ENCODE measurements around the gene CFH.
A peak's percentile ranks its signal among the peaks of the same experiment; 100 is the strongest.
"Not testable (repeated sequence)": the region's sequence is repeated elsewhere in the genome, so short reads cannot be mapped to it uniquely, and the experiment has no call there.

CFH gene

GRCh38 chr1:196651637-196652215 lies at the start of gene CFH:
Gene CFH, plus strand, starts transcription at chr1:196652043. Its CDS starts 75 bp downstream, at chr1:196652118.
- DNase-seq = peak in 1 of 2 donors; percentile 31

GRCh38 chr1:196603651-196604050 lies 48.2 kb upstream of the CFH start:
- DNase-seq = no peak

- no peak for DNase-seq
Observed at GRCh38 chr1:196607981-196608380, 43.9 kb upstream of the CFH start.

DNA sequence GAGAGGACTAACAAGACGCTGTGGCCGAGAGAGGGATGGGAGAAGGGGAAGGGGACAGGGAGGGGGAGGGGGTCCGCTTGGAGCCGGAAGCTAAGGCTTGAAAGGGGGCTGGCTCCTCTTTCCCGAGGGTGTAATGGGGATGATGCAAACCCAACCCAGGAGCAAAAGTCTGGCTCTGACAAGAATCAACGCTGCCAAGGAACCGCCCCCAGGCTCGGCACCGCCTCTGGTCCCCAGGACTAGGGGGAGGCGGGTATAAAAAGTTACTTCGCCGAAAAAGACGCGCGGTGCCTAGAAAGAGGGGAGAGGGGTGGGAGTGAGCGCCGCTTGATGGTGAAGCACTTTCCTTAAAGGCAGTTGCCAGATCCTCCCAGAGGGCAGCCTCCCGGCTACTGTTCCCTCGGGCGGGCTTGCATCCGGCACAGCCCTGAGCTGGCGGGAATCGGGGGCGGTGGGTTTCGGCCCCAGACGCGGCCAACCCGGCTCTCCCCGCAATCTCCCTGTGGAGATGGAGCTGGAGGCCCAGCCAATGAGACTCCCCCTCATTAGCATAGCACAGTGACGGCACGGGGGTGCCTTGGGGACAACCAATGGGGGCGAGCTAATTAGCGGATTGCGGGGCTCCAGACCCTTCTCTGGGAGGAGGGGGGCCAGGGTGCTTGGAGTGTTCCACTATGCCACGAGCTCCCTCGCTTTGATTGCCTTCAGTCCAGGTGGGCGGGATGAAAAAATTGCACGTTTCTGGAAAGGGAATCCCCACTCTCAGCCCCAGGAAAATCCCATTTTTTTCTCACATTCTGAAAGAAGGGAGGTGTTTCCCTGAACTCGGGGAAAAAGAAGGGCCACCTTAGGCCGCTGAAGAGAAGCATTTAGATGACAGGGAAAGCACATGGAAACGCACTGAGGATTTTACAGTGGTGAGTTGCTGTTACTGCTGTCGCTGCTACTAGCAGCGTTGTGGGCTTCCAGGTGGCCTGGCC lies 43.2 kb upstream of the CFH start, which contains the start of gene KCNT2:
Gene KCNT2, minus strand, starts transcription at position 51 of the 980 bp plus-strand sequence. CDS start 131 bp downstream, outside the sequence.
- peak in 1 of 2 donors; percentile 5 for DNase-seq

- no peak for DNase-seq
Observed at GRCh38 chr1:196609370-196609737, 42.5 kb upstream of the CFH start.

DNA sequence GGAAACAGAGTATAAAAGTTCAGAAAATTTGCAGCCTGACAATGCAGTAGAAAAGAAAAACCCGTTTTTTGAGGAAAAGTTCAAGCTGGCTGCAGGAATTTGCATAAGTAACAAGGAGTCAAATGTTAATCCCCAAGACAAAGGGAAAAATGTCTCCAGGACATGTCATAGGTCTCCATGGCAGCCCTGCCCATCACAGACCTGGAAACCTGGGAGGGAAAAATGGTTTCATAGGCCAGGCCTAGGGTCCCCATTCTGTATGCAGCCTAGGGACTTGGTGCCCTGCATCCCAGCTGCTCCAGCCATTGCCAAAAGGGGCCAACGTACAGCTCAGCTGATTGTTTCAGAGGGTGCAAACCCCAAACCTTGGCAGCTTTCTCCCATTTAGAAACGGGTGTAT lies 40.0 kb upstream of the CFH start:
- no peak for DNase-seq

DNA sequence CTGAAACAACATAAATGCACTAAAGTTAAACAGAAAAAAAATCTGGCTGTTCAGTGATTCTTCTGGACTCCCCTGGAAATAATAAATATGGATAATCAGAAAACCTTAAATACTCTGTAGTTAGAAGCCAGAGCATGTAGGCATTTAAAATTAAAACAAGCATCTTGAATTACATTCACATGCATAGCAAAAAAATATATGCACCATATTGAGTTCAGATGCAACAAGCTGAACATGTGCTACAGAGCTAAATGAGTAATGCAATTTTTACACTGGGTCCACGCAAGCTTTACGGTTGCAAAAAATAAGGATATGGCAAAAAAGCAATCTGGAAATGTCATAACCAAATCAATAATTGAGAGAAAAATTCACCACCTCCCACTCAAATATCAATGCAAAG lies 32.1 kb upstream of the CFH start:
- DNase-seq = no peak

DNA sequence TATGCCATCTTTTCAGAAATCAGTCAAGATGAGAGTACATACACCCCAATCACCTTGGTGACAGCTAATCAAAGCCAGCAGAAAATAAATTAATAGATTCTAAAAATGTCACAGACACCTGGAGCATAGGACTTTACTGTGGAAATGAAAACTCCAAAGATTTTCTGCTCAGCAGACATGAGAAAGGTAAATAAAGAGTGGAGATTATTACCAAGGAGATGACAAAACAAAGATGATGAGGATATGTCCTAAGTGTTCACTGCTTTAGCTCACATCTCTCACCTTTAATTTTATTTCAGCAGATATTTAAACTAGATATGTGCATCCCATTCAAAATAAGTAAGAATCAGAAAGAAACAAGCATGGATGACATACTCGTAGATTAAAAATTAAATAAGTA lies 28.8 kb upstream of the CFH start:
- no peak for DNase-seq

DNA sequence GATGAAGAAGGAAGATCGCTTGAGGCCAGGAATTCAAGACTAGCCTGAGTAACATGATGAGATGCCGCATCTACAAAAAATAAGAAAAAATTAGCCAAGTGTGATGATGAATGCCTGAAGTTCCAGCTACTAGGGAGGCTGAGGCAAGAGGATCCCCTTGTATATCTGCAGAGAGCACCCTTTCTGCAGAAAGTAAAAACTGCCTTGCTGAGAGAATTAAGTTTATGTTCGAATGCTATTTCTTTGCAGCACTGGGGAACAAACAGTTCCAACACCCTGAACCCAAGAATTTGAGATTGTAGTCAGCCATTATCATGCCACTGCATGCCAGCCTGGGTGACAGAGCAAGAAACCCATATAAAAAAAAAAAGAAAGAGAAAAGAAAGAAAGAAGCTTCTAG lies 23.0 kb upstream of the CFH start:
- no peak for DNase-seq

DNA sequence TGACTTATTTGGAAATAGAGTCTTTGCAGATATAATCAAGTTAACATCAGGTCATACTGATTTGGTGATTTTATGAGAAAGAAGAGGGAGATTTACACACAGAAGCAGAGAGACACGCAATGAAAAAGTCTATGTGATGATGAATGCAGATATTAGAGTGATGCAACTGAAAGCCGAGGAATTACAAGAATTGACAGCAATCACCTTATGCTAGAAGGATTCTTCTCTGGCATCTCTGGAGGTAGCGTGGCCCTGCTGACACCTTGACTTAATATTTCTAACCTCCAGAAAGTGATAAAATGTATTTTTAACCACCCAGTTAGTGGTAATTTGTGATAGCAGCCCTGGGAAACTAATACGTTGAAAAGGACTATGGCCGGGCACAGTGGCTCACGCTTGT lies 14.2 kb upstream of the CFH start:
- no peak for DNase-seq

DNA sequence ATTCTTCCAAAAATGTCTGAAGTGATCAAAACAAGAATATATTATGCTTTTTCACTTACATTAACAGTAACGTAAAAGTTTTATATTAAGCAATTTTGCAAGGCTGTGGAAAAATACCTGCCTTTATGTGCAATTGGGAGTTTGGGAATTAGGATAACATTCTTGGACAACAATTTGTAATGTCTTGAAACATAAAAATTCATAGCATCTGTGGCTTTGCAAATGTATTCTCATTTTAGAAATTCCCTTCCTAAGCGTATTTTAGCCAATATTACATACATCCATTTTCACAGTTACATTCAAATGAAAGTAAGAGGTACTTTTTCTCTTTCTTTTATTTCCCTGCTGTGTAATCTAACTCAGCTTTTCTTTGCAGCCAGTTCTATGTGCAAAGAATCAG lies 13.4 kb upstream of the CFH start:
- DNase-seq = no peak

DNA sequence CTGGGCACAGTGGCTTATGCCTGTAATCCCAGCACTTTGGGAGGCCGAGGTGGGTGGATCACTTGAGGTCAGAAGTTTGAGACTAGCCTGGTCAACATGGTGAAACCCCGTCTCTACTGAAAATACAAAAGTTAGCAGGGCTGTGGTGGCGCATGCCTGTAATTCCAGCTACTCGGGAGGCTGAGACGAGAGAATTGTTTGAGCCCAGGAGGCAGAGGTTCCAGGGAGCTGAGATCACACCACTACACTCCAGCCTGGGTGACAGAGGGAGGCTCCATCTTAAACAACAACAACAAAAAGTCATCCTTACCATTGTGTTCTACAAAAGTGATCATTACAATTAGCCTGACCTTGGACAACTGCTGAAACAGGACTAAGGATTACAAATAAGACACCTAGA lies 12.6 kb upstream of the CFH start:
- DNase-seq = not testable (repeated sequence)

DNA sequence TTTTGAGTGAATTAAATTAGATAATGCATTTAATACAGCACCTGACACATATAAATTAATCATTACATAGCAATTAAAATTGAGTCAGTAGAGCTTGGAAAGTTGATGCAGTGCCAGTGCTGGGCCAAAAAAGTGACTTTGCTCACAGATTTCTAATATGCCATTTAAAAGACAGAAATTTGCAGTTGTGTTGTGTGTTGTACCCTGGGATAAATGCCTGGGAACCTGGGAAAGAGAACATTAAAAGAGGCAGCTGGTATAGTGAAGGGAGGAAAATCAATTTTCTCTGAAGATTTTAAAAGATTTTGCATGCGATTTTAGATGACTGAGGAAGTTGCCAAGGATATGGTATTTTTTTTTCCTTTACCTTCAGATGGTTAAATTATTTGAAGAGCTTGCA lies 10.9 kb upstream of the CFH start:
- DNase-seq = no peak

DNA sequence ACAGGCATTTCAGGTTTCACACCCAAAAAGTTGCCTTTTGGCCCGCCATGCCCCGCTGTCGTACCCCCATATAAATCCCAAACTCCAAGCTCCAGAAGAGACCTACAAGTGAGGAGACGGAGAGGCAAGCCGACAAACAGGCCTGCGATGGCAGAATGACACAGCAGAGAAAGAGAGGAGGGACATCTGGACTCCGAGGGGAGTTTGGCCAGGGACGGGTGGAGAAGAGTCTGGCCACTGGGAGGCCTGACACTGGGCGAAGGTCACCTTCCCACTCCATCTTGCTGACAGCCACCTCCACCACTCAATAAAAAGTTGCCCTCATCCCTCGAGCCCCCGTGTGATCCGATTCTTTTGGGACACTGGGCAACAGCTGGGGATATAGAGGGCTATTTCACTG lies 1.9 kb upstream of the CFH start:
- DNase-seq = no peak

DNA sequence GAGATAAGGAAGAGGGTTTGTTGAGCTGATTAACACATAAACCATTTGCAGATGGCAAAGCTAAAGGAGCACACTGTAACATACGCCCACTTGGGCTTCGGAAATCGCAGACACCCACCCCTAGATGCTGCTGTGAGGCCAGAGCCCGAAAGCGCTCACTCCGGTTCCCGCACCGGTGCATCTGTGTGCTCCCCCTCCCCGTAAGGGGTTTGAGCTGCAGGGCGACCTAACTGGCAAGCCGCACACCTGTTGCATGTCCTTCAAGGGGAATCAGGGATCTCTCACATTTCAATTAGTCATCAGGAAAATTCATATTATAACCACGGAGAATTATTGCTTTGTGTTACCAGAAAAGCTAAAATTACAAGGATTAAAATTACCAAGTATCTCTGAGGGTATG lies 1.4 kb upstream of the CFH start:
- no peak for DNase-seq

DNA sequence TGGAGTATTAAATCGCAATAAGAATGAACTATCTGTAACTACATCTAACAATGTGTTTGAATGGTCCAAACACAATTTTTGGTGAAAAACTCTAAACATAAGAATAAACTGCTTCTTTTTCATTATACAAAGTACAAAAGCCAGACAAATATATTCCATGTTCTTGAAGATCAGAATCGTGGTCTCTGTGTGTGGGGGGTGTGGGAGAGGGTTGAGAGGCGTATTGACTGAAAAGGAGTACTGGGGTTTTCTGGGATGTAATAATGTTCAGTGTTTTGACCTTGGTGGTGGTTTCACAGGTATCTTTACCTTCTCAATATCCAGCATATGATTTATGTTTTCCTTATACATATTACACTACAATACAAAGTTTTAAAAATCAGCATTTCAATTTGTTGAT lies 764 bp upstream of the CFH start:
- no peak for DNase-seq

DNA sequence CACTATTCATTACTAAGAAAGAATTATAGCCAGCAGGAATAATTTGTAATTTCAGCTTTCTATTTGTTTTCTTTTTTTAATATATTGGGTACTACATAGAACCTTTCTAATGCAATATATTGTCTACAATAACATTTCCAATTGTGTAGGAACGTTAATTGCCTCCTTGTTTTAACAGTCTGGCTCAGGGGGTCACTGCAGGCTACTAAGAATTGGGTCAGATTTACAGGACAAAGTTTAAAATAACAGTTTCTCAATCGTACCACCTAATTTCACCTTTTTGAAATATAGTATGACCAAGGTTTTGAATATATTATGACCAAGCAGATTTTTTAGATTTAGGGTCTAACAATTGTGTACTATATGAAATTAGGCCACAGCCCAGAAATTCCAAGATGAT lies 2.4 kb downstream of the CFH start:
- no peak for DNase-seq

GRCh38 chr1:196655071-196655470 lies 3.2 kb downstream of the CFH start:
- no peak for DNase-seq

- DNase-seq = no peak
Observed at GRCh38 chr1:196655494-196655893, 3.7 kb downstream of the CFH start.

DNA sequence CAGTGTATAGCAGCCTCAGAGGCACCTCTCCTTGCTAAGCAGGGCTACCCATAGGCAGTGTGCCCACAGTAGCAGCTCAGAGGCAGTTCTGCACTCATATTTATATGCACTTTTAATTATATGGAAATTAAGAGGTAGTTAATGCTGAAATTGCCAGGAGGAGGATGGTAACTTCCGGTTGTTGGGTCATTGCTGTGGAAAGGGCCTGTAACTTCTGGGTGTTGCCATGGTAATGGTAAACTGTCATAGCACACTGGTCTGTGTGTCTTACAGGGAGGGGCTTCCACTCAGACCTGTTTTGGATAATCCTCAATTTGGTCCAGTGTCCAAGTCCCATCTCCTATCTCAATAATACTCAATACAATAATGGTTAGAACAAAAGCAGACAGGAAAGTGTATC lies 7.6 kb downstream of the CFH start:
- DNase-seq = peak in 1 of 2 donors; percentile 7

GRCh38 chr1:196660272-196660671 lies 8.4 kb downstream of the CFH start:
- DNase-seq = no peak

DNA sequence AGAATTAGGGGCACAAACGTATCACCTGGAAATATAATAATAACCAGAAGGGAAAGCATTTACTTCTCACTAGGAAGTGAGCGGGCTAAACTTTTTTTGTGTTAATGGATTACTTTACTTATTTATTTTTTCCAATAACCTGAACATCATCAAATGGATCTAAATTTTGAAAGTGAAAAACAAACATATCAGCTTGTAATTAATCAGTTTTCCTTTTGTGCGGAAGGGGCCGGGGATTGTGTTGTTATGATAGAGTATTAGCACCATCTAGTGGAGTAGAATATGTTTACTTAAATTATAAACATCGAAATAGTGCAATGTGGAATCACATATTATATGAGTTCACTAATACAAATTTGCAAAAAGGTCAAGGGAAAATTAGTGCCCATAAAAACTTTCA lies 9.0 kb downstream of the CFH start:
- DNase-seq = peak in 1 of 2 donors; percentile 54

DNA sequence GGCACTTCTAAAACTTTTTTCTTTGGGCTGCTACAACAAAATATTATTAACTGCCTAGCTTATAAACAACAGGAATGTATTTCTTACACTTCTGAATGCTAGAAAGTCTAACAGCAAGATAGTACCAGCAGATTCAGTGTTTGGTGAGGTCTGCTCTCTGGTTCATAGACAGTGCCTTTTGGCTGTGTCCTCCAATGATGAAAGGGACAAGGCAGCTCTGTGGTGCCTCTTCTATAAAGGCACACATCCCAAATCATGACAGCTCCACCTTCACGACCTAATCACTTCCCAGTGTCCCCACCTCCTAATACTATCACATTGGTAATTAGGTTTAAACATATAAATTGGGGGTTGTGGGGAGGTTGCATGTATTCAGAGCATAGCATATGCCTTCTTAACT lies 9.5 kb downstream of the CFH start:
- no peak for DNase-seq

DNA sequence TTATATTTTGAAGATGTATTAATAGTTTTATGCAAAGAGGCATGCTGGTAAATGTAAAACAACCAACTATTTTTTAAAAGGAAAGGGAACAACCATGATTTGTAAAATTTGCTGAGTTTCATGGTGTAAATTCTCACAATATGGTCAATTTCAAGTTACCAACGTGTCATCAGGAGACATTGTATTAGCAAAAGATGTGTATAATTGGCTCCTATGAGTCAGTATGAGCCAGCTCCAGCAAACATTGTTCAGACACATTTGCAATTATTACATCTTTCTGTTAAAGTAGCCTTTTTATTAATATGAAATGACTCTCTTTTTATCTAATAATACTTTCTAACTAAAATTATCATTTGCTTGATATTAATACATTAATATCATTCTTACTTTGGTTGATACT lies 15.3 kb downstream of the CFH start:
- no peak for DNase-seq

All from CD4-positive, alpha-beta T cell treated with Interleukin-4 for 1 hour (primary cell).